Thyroid gland (tissue), 4 donors: ENCODE results near the gene PSMB8. TPM values are rescaled to one million over a fixed set of nuclear protein-coding genes. Genes with fewer than 3 reads are reported as not detected.

ENCODE experiments used
- DNase-seq, 2 donors: peaks; one replicate each; pipeline ENCODE4 v3.0.0-alpha.2; 2019
- H3K27ac ChIP-seq, 3 donors: fragments of 200-600 bp; sonication (generic); 1 replicate in 2 of 3; 2 replicates in 1 of 3; pipeline ENCODE4 v1.5.1; 2016 to 2019; ENCODE audit warnings: mild to moderate bottlenecking in 1 of 3, moderate library complexity in 1 of 3
- H3K27me3 ChIP-seq: fragments of 200-600 bp; sonication (generic); one replicate; pipeline ENCODE4 v1.5.1; 2019
- H3K36me3 ChIP-seq, 2 donors: fragments of 200-600 bp; sonication (generic); one replicate each; pipeline ENCODE4 v1.5.1; 2016 to 2019
- H3K4me1 ChIP-seq, 2 donors: fragments of 200-600 bp; sonication (generic); one replicate each; pipeline ENCODE4 v1.5.1; 2017 to 2019
- H3K4me3 ChIP-seq, 3 donors: fragments of 200-600 bp; sonication (generic); replicated peaks in 1 of 3; 1 replicate in 2 of 3; 2 replicates in 1 of 3; pipeline ENCODE4 v1.5.1; 2016; ENCODE audit warnings: mild to moderate bottlenecking in 1 of 3
- H3K9me3 ChIP-seq: fragments of 200-600 bp; sonication (generic); one replicate; pipeline ENCODE4 v1.5.1; 2017
- CTCF ChIP-seq, 6 experiments: fragments of 200-600 bp in 3 of 6; fragments of 450-650 bp in 3 of 6; sonication (generic) in 3 of 6; IDR thresholded peaks; one replicate each; pipeline ENCODE4 v1.5.1; 2016 to 2019; ENCODE audit warnings: antibody characterized with exemption in 6 of 6, mild to moderate bottlenecking in 2 of 6, inconsistent platforms in 1 of 6, moderate library complexity in 1 of 6
- POLR2A ChIP-seq, 2 donors: fragments of 450-650 bp; IDR thresholded peaks; one replicate each; pipeline ENCODE4 v1.6.1; 2017; ENCODE audit warnings: antibody characterized with exemption in 2 of 2, mild to moderate bottlenecking in 2 of 2, moderate library complexity in 1 of 2
- WGBS, 2 donors: methylation state at CpG; one replicate each; pipeline ENCODE4 v1.1.5; 2017; 5-methylcytosine and 5-hydroxymethylcytosine counted together
- intact Hi-C: fragments of 100-400 bp; cut with DNase I; formaldehyde crosslinking; loops from one replicate; pipeline ENCODE4 v1.15.1; 2023
- total RNA-seq, 4 donors: library from RNA; depleted of rRNA; stranded (reverse); fragments of >200 nt; gene quantifications; one replicate each; pipeline ENCODE4 v1.2.3, GENCODE V29; 2016

PSMB8 gene
- total RNA-seq, 4 donors from 2014 or later = 27.1 to 46.1 (median 36.3) TPM

GRCh38 chr6:32792901-32793435 is 50.9 kb downstream of the PSMB8 start:
- Histone ChIP-seq H3K9me3 (no peaks in the 10 kb centered on the region), H3K27ac (no peak overlapping the region), H3K4me3 (no peak overlapping the region), H3K36me3 (no peaks in the 10 kb centered on the region), H3K4me1 (no peaks in the 10 kb centered on the region), H3K27me3 (no peaks in the 10 kb centered on the region)
- no peak for DNase-seq
- 38 to 41% methylated on average over 3 of the region's 3 CpGs for WGBS, 2 donors
- TF ChIP-seq CTCF (IDR thresholded peaks at IDR 0.05) (no peak), POLR2A (IDR thresholded peaks at IDR 0.05) (no peak)
- intact Hi-C loops = loop anchor here (10.0 kb wide), 1 partner anchor 88 kb away; no protein-coding TSS in a partner anchor

Other genes starting within 250 kb of the PSMB8 start
- 10 to 100 TPM in 2 of 4 donors, 1 to 10 TPM in 2; 1.7 to 19.6 (median 10.2) TPM for gene HLA-DQA1, start 206.6 kb downstream of the PSMB8 start, total RNA-seq
- gene HLA-DQB1, start 177.4 kb downstream of the PSMB8 start, total RNA-seq = 1 to 10 TPM in 2 of 4 donors, under 1 TPM in 1, not detected in 1; 0.27 to 8.6 (median 2.7) TPM
- under 1 TPM in 2 of 4 donors, not detected in 2; 0.33 to 0.94 TPM for gene HLA-DQA2, start 102.7 kb downstream of the PSMB8 start, total RNA-seq
- gene HLA-DQB2, start 80.5 kb downstream of the PSMB8 start, total RNA-seq = 1 to 10 TPM in 1 of 4 donors, under 1 TPM in 1, not detected in 2; 0.22 to 2.6 TPM
- gene HLA-DOB, start 27.0 kb downstream of the PSMB8 start, total RNA-seq = 1 to 10 TPM in 2 of 4 donors, not detected in 2; 1.3 to 1.6 TPM
- 10 to 100 TPM in 1 of 4 donors, 1 to 10 TPM in 3; 6.9 to 31.9 (median 8.2) TPM for gene TAP2, start 5.3 kb downstream of the PSMB8 start, total RNA-seq
- 10 to 100 TPM; 11.0 to 28.5 (median 22.5) TPM for gene TAP1, start 9.7 kb upstream of the PSMB8 start, total RNA-seq
- 10 to 100 TPM in 3 of 4 donors, 1 to 10 TPM in 1; 9.1 to 31.0 (median 18.3) TPM for gene PSMB9, start 10.1 kb upstream of the PSMB8 start, total RNA-seq
- gene HLA-DMB, start 97.0 kb upstream of the PSMB8 start, total RNA-seq = 10 to 100 TPM; 34.7 to 82.9 (median 51.3) TPM
- 10 to 100 TPM; 10.7 to 41.5 (median 27.3) TPM for gene HLA-DMA, start 109.0 kb upstream of the PSMB8 start, total RNA-seq
- gene BRD2, start 124.5 kb upstream of the PSMB8 start, total RNA-seq = 100 to 1,000 TPM; 206 to 282 (median 238) TPM
- 10 to 100 TPM in 3 of 4 donors, 1 to 10 TPM in 1; 2.0 to 85.9 (median 20.3) TPM for gene HLA-DOA, start 165.5 kb upstream of the PSMB8 start, total RNA-seq
- 100 to 1,000 TPM in 1 of 4 donors, 10 to 100 TPM in 3; 15.4 to 172 (median 67.6) TPM for gene HLA-DPA1, start 229.6 kb upstream of the PSMB8 start, total RNA-seq
- gene HLA-DPB1, start 231.9 kb upstream of the PSMB8 start, total RNA-seq = 10 to 100 TPM; 33.8 to 44.7 (median 41.0) TPM